D721Med (cell line): ENCODE results near the gene AKIRIN2.

ENCODE experiments used
- DNase-seq: peaks from one replicate; pipeline ENCODE4 v3.0.0; 2011; ENCODE audit warnings: low spot score; ENCODE audit not compliant: insufficient read length
- FAIRE-seq: peaks from 2 replicates; lab custom pipeline; 2011; peaks lifted over from hg19 to GRCh38; lab: Jason Lieb, UNC
- CTCF ChIP-seq: IDR thresholded peaks from 2 replicates; pipeline ENCODE4 v1.5.1; 2012; ENCODE audit warnings: mild to moderate bottlenecking, control low read depth; ENCODE audit not compliant: insufficient read depth; ENCODE audit errors: missing control alignments

AKIRIN2 gene

DNA sequence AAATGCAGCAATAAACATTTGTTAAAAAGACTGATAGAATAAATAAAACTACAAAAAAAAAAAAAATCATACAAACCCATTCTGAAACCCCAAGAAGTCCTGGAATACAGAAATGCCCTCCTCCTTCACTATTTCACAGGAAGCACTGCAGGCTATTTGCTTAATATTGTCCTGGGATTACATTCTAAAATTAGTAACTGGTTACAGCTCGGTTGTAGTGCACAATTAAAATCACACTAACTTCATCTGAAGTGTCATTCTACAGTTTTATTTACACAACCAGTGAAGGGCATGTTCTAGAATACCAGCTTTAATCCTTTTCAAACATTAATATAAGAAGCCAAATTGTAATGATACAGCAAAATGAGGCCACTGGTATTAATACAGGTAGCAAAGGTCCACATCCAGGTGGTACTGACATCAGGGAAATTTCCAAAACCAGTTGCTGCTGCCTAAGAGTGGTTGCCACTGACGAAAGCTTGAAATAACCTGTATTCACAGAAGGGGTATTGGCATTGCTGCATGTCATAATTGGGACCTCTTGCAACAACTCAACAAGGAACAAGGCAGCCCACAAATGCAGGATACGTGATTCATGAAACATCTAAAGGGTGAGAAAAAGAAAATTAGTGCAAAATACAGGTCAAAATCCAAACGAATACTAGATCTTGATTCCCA, 26.9 kb downstream of the AKIRIN2 start:
- FAIRE-seq (no peak), DNase-seq (no peak)
- no peak for TF ChIP-seq CTCF

DNA sequence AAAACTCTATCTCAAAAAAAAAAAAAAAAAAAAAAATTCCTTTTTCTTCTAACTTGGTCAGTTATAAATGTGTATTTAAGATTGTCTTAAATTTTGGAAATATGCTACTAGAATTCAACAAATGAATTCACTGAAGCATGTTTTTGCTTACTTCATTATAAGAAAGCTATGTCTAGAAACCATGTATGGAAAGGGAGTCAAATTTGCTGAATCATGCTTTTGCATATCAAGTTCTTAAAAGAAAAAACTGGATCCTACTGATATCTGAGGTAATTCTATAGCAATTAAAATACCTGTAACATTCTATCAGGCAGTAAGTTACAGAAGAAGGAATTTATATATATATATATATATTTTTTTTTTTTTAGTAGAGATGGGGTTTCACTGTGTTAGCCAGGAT, 27.7 kb downstream of the AKIRIN2 start:
- FAIRE-seq, result no peak
- DNase-seq, result no peak
- TF ChIP-seq CTCF, result no peak

DNA sequence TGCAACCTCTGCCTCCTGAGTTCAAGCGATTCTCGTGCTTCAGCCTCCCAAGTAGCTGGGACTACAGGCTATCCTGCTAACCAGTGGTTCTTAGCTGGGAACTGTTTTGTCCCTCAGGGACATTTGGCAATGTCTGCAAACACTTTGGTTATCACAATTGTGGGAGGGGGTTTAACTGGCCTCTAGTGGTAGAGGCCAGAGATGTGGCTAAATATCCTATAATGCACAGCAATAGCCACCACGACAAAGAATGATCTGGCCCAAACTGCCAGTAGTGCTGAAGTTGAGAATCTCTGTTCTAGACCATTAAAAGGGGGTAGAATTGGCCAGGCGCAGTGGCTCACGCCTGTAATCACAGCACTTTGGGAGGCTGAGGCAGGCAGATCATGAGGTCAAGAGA, 28.8 kb downstream of the AKIRIN2 start:
- no peak for TF ChIP-seq CTCF
- no peak for DNase-seq
- FAIRE-seq, result no peak

DNA sequence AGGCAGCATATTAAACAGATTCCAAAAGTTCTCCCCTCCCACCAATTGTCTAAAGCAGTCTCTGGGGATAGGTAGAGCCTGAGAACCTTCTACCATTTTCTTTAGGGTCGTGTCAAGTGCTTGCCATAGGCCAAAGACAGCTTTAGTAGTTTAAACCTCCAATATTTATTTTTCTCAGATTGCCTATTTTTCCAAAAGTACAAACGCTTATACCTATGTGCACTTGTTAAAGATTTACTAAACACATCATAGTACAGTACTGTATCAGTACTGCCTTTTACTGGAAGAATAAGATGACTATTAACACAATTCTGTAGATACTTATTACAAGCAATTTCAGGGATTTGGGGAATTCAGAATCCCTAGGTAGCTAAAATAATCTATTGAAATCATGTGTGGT, 29.4 kb downstream of the AKIRIN2 start:
- TF ChIP-seq CTCF, result no peak
- DNase-seq, result no peak
- FAIRE-seq, result no peak

DNA sequence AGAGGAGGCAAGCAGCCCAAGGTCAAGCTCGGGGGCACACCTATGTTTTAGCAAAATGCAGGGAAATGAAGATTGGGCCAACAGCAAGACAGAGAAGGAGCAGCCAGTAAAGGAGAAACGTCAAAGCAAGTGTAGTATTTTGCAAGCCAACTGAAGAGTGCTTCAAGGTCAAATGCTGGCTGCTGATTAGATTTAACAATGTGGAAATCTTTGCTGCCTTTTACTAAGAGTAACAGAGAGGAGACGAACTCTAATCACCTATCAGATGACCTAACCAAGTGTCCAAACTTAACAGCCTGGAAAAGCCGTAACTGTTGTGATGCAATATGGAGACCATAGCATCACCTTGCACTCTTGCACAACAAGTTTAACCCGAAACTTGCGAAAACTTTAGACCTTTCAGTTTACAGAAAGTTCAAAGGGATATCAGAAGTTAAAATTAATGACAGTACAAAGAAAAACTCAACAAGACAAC, 30.4 kb downstream of the AKIRIN2 start:
- TF ChIP-seq CTCF, result no peak
- FAIRE-seq (no peak), DNase-seq (no peak)

GRCh38 chr6:87670707-87671106, 31.3 kb downstream of the AKIRIN2 start:
- no peak for FAIRE-seq
- no peak for DNase-seq
- no peak for TF ChIP-seq CTCF

DNA sequence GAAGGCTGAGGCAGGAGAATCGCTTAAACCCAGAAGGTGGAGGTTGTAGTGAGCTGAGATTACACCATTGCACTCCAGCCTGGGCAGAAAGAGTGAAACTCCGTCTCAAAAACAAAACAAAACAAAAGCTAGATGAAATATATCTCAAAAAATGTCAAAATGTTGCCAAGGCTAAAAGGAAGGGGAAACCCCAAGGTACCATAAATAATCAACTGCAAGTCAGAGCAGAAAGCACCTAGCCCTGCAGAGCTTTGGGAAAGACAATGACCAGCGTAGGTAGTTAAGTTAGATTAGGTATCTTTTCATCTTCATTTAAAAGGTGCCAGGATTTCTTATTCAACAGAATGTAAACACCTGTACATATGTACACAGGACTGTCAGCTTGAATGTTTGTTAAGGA, 33.0 kb downstream of the AKIRIN2 start:
- TF ChIP-seq CTCF, result no peak
- no peak for DNase-seq
- FAIRE-seq, result no peak
